HepG2 (cell line): Measurements from ENCODE around the gene NMT2. TPM values are rescaled to one million over a fixed set of nuclear protein-coding genes. Genes with fewer than 3 reads are reported as not detected.

Experiments used
- ATAC-seq: fragments of 200-7000 bp; cut with Tn5 transposase; 3 replicates; pipeline ENCODE4 v1.9.1; 2020; ENCODE audit warnings: mild to moderate bottlenecking, moderate library complexity
- BruUV-seq: library from RNA; stranded (reverse); fragments of 400-500 nt; replicated peaks from 2 replicates; lab custom pipeline; 2021; lab: Mats Ljungman, UMichigan
- CTCF ChIA-PET: fragments of 300-600 bp; formaldehyde crosslinking; extraction: SDS; loops from one replicate; lab custom pipeline; 2021; ENCODE audit warnings: low total read pairs, inconsistent platforms, low intra/inter-chr PET ratio; lab: Yijun Ruan, JAX
- POLR2A ChIA-PET: fragments of 350-600 bp; sonication (Branson Sonifier 250); formaldehyde crosslinking; loops from one replicate; lab custom pipeline; 2020; ENCODE audit warnings: antibody characterized with exemption, inconsistent platforms; lab: Yijun Ruan, JAX
- DNase-seq: peaks from one replicate; pipeline ENCODE4 v3.0.0-alpha.2; 2015; ENCODE audit warnings: low spot score
- FAIRE-seq: peaks from 3 replicates; lab custom pipeline; 2011; peaks lifted over from hg19 to GRCh38; lab: Jason Lieb, UNC
- H2AFZ ChIP-seq: one replicate; pipeline ENCODE4 v1.6.1; 2011; ENCODE audit warnings: low read length, inconsistent platforms
- H3K27ac ChIP-seq: fragments of 300-600 bp; 3 replicates; pipeline ENCODE4 v1.8.0; 2011; ENCODE audit warnings: mixed run types, mild to moderate bottlenecking, mixed read lengths, low read length, inconsistent platforms; ENCODE audit not compliant: insufficient read depth; ENCODE audit errors: extremely low read length
- H3K27me3 ChIP-seq, 2 experiments: fragments of 200-600 bp in 1 of 2; 2 replicates in 1 of 2; 3 replicates in 1 of 2; pipeline versions ENCODE4 v1.6.0 to v1.8.0; 2011; ENCODE audit warnings: low read length in 2 of 2, mild to moderate bottlenecking in 2 of 2, moderate library complexity in 2 of 2, inconsistent platforms in 1 of 2; ENCODE audit not compliant: insufficient read depth in 2 of 2, control insufficient read depth in 1 of 2
- H3K36me3 ChIP-seq, 2 experiments: fragments of 200-600 bp in 1 of 2; replicated peaks in 1 of 2; 2 replicates in 1 of 2; 3 replicates in 1 of 2; pipeline versions ENCODE4 v1.5.1 to v1.8.0; 2011; ENCODE audit warnings: low read length in 2 of 2, inconsistent platforms in 1 of 2; ENCODE audit not compliant: insufficient read depth in 2 of 2, control insufficient read depth in 1 of 2
- H3K4me1 ChIP-seq: 2 replicates; pipeline ENCODE4 v1.5.1; 2012; ENCODE audit warnings: low read length, inconsistent platforms; ENCODE audit not compliant: insufficient read depth
- H3K4me2 ChIP-seq: 2 replicates; pipeline ENCODE4 v1.6.0; 2011; ENCODE audit warnings: low read depth, low read length, inconsistent platforms
- H3K4me3 ChIP-seq, 3 experiments: fragments of 200-600 bp in 1 of 3; sonication (generic), shearing (Covaris generic) in 1 of 3; replicated peaks in 1 of 3; 2 replicates each; pipeline ENCODE4 v1.5.1; 2011 to 2016; ENCODE audit warnings: low read length in 3 of 3, inconsistent platforms in 2 of 3, low read depth in 2 of 3, mild to moderate bottlenecking in 2 of 3, control low read depth in 1 of 3, mixed read lengths in 1 of 3; ENCODE audit not compliant: insufficient read depth in 1 of 3
- H3K79me2 ChIP-seq: one replicate; pipeline ENCODE4 v1.6.1; 2011; ENCODE audit warnings: low read length, inconsistent platforms; ENCODE audit not compliant: insufficient read depth
- H3K9ac ChIP-seq: 2 replicates; pipeline ENCODE4 v1.6.0; 2011; ENCODE audit warnings: mild to moderate bottlenecking, low read depth, low read length, inconsistent platforms; ENCODE audit not compliant: insufficient read depth
- H3K9me3 ChIP-seq: 2 replicates; pipeline ENCODE4 v1.5.1; 2012; ENCODE audit warnings: mild to moderate bottlenecking, low read length
- H4K20me1 ChIP-seq: 2 replicates; pipeline ENCODE4 v1.6.0; 2011; ENCODE audit warnings: inconsistent platforms, mild to moderate bottlenecking, low read length, moderate library complexity; ENCODE audit not compliant: insufficient read depth
- ARHGAP35 ChIP-seq: sonication (generic); formaldehyde crosslinking; IDR thresholded peaks from 2 replicates; pipeline ENCODE4 v1.9.0; 2022; ENCODE audit warnings: mild to moderate bottlenecking, inconsistent platforms, moderate library complexity, missing genetic modification reagents, borderline replicate concordance
- CEBPB ChIP-seq: IDR thresholded peaks from 2 replicates; pipeline ENCODE4 v1.6.1; 2011; ENCODE audit warnings: low read depth, low read length, improper control_type of control experiment, borderline replicate concordance
- HDAC2 ChIP-seq: sonication (generic); formaldehyde crosslinking; IDR thresholded peaks from 2 replicates; pipeline ENCODE4 v1.4.0; 2020; ENCODE audit warnings: missing genetic modification reagents
- MIER3 ChIP-seq: IDR thresholded peaks from 2 replicates; pipeline ENCODE4 v1.6.1; 2016; ENCODE audit warnings: missing compliant biosample characterization, borderline replicate concordance
- SOX13 ChIP-seq, 3 experiments: fragments of 450-650 bp in 1 of 3; sonication (generic) in 1 of 3; formaldehyde crosslinking in 1 of 3; IDR thresholded peaks in 2 of 3; conservative IDR thresholded peaks in 1 of 3; 2 replicates each; pipeline versions ENCODE4 v1.5.0 to v1.6.1; 2016 to 2020; ENCODE audit warnings: antibody characterized with exemption in 1 of 3, mild to moderate bottlenecking in 1 of 3, missing compliant biosample characterization in 1 of 3, missing genetic modification reagents in 1 of 3, moderate library complexity in 1 of 3
- THAP9 ChIP-seq: sonication (generic); formaldehyde crosslinking; IDR thresholded peaks from 2 replicates; pipeline ENCODE4; 2020; ENCODE audit warnings: missing genetic modification reagents, mild to moderate bottlenecking, borderline replicate concordance
- ZNF598 ChIP-seq: sonication (generic); formaldehyde crosslinking; IDR thresholded peaks from 2 replicates; pipeline ENCODE4 v1.5.1; 2020; ENCODE audit warnings: mild to moderate bottlenecking, missing genetic modification reagents, borderline replicate concordance
- ZNF766 ChIP-seq: sonication (generic); formaldehyde crosslinking; IDR thresholded peaks from 2 replicates; pipeline ENCODE4 v1.5.0; 2020; ENCODE audit warnings: missing genetic modification reagents, borderline replicate concordance
- WGBS: methylation state at CpG from one replicate; pipeline ENCODE4 v1.1.6; 2017; ENCODE audit warnings: low lambda C conversion rate; 5-methylcytosine and 5-hydroxymethylcytosine counted together
- in situ Hi-C: cut with HindIII; loops from 2 replicates; pipeline ENCODE4 v1.10.0; 2017; ENCODE audit warnings: low pct_unique_long_range_greater_than_20kb; ENCODE audit not compliant: extremely low pct_ligation_motif_present
- intact Hi-C: fragments of 100-400 bp; cut with micrococcal nuclease; formaldehyde crosslinking; loops from one replicate; pipeline ENCODE4 v1.10.0; 2022; ENCODE audit not compliant: unreplicated experiment
- polyA plus RNA-seq, 8 experiments: library from polyadenylated mRNA; depleted of rRNA in 3 of 8; stranded (reverse) in 7 of 8; unstranded in 1 of 8; fragments of >200 nt; fragmentation: Illumina TruSeq in 4 of 8; extraction: Trizol in 4 of 8; gene quantifications; 2 replicates each; pipeline versions ENCODE4 v1.2.1 to v1.2.3, GENCODE V29; 2011 to 2016; ENCODE audit warnings: low read depth in 4 of 8, missing spikeins in 1 of 8, mixed read lengths in 1 of 8; ENCODE audit not compliant: insufficient read depth in 1 of 8
- total RNA-seq, 5 experiments: library from RNA; depleted of rRNA; stranded (reverse); fragments of >200 nt; fragmentation: Illumina TruSeq; extraction: Trizol; gene quantifications; 2 replicates each; pipeline ENCODE4 v1.2.3, GENCODE V29; 2016; ENCODE audit warnings: low read depth in 1 of 5

NMT2 gene
- total and polyA plus RNA-seq, 2 of the 13 experiments (the other 11 are each of a cell fraction or from before 2014, with no cell fraction given): 10.1 to 23.8 TPM

- no peaks in the 10 kb centered on the region for H3K79me2 ChIP-seq
- H3K27me3 ChIP-seq: no peaks in the 10 kb centered on the region
- H3K4me1 ChIP-seq: no peaks in the 10 kb centered on the region
- ChIA-PET POLR2A (no interaction called here), CTCF (no interaction called here)
- no peak overlapping the region for H2AFZ ChIP-seq
- no peak overlapping the region for H3K27ac ChIP-seq
- no TSS peak for BruUV-seq
- FAIRE-seq: no peak
- H3K9me3 ChIP-seq: no peaks in the 10 kb centered on the region
- no peak for ATAC-seq
- H3K4me3 ChIP-seq: no peak overlapping the region
- no peak for TF ChIP-seq MIER3 (CRISPR knock-in tag)
- TF ChIP-seq THAP9 (CRISPR knock-in tag): no peak
- no peak for TF ChIP-seq HDAC2 (CRISPR knock-in tag)
- no peak for TF ChIP-seq CEBPB
- TF ChIP-seq ZNF766 (CRISPR knock-in tag): no peak
- TF ChIP-seq ARHGAP35 (CRISPR knock-in tag): no peak
- TF ChIP-seq ZNF598 (CRISPR knock-in tag): no peak
- TF ChIP-seq SOX13 (IDR thresholded peaks at IDR 0.05): no peak
- no peak for TF ChIP-seq SOX13 (CRISPR knock-in tag; conservative IDR thresholded peaks at IDR 0.05 in 1 of 2, IDR thresholded peaks at IDR 0.05 in 1 of 2)
- DNase-seq: no peak
- H3K9ac ChIP-seq: no peak overlapping the region
- intact Hi-C loops: no loop called here
- no peaks in the 10 kb centered on the region for H4K20me1 ChIP-seq
- WGBS: 99% methylated on average over 18 of the region's 18 CpGs
- H3K36me3 ChIP-seq: peaks cover 15 to 38% of the 10 kb centered on the region in 2 experiments; a peak in 4 of 5 replicates
- no peak overlapping the region for H3K4me2 ChIP-seq
- in situ Hi-C loops: no loop called here
Observed at GRCh38 chr10:15213461-15213861, 45.0 kb upstream of the NMT2 start.
